ENCODE data around the gene SLC25A44. TPM values are rescaled to one million over a fixed set of nuclear protein-coding genes. Genes with fewer than 3 reads are reported as not detected.

Gene SLC25A44
- total RNA-seq, 2 donors from 2014 or later: 10.7 to 23.7 TPM

- DNase-seq (ENCODE audit: low spot score): no peak
- no peak for ATAC-seq (ENCODE audit: insufficient number of reproducible peaks, low FRiP score, low read depth)
- H3K36me3 ChIP-seq: peaks cover 66% of the 10 kb centered on the region
- no peaks in the 10 kb centered on the region for H3K4me1 ChIP-seq (ENCODE audit: control insufficient read depth in 1 of 2, low read depth in 2 of 2)
- H3K27me3 ChIP-seq (replicated peaks; ENCODE audit: insufficient read depth): no peaks in the 10 kb centered on the region
- H3K4me3 ChIP-seq: no peak overlapping the region
- no peak for TF ChIP-seq CTCF (IDR thresholded peaks at IDR 0.05)
- no peak overlapping the region for H3K27ac ChIP-seq
- no peaks in the 10 kb centered on the region for H3K9me3 ChIP-seq
Observed at GRCh38 chr1:156253634-156254033, 59.7 kb downstream of the SLC25A44 start.

DNA sequence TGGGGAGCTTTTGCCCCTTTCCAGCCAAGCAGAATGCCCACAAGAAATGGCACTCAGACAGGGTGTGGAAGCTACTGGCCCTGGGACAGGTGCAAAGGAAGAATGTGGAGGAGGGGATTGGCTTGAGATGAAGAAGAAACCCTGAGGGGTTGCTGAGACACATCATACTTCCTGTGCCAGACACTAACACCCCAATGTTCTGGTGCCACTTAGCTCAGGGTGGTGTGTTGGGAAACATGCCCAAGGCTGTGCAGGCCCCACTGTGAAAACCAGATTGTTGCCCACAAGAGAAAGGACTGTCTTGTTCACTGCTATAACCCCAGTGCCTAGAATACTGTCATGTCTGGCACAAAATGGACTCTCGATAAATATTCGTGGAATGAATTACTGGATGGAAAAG is 63.8 kb downstream of the SLC25A44 start:
- Histone ChIP-seq H3K36me3 (peaks cover 75% of the 10 kb centered on the region), H3K27ac (no peak overlapping the region), H3K27me3 (replicated peaks; ENCODE audit: insufficient read depth) (no peaks in the 10 kb centered on the region), H3K4me3 (no peak overlapping the region), H3K4me1 (ENCODE audit: control insufficient read depth in 1 of 2, low read depth in 2 of 2) (no peaks in the 10 kb centered on the region), H3K9me3 (no peaks in the 10 kb centered on the region)
- ATAC-seq (ENCODE audit: insufficient number of reproducible peaks, low FRiP score, low read depth) (no peak), DNase-seq (ENCODE audit: low spot score) (no peak)
- no peak for TF ChIP-seq CTCF (IDR thresholded peaks at IDR 0.05)

DNA sequence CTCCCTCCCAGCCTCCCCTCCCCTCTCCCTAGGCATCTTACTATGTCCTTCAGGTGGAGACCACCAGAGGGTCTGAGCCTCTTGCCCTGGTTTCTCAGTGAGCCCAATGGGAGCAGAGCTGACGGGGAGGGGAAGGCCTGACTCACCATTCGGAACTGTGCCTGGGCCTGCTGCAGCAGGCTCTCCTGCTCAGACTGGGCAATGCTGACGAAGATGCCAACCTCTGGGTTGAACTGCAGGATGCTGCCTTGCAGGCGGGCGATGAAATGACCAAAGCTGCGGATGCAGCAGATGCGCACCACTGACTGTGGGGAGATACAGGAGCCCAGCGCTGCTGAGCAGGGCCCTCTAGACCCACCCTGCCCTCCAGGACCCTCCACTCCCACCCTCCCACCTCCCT is 65.0 kb downstream of the SLC25A44 start:
- ATAC-seq (ENCODE audit: insufficient number of reproducible peaks, low FRiP score, low read depth) (no peak), DNase-seq (ENCODE audit: low spot score) (no peak)
- Histone ChIP-seq H3K27ac (no peak overlapping the region), H3K4me1 (ENCODE audit: control insufficient read depth in 1 of 2, low read depth in 2 of 2) (no peaks in the 10 kb centered on the region), H3K4me3 (no peak overlapping the region), H3K36me3 (peaks cover 75% of the 10 kb centered on the region), H3K27me3 (replicated peaks; ENCODE audit: insufficient read depth) (no peaks in the 10 kb centered on the region), H3K9me3 (no peaks in the 10 kb centered on the region)
- TF ChIP-seq CTCF (IDR thresholded peaks at IDR 0.05): no peak

- Histone ChIP-seq H3K36me3 (peaks cover 68% of the 10 kb centered on the region), H3K27me3 (replicated peaks; ENCODE audit: insufficient read depth) (no peaks in the 10 kb centered on the region), H3K4me3 (no peak overlapping the region), H3K9me3 (no peaks in the 10 kb centered on the region), H3K27ac (no peak overlapping the region), H3K4me1 (ENCODE audit: control insufficient read depth in 1 of 2, low read depth in 2 of 2) (no peaks in the 10 kb centered on the region)
- DNase-seq (ENCODE audit: low spot score): no peak
- TF ChIP-seq CTCF (IDR thresholded peaks at IDR 0.05): no peak
- ATAC-seq (ENCODE audit: insufficient number of reproducible peaks, low FRiP score, low read depth): no peak
Observed at GRCh38 chr1:156259805-156260204, 65.9 kb downstream of the SLC25A44 start.

DNA sequence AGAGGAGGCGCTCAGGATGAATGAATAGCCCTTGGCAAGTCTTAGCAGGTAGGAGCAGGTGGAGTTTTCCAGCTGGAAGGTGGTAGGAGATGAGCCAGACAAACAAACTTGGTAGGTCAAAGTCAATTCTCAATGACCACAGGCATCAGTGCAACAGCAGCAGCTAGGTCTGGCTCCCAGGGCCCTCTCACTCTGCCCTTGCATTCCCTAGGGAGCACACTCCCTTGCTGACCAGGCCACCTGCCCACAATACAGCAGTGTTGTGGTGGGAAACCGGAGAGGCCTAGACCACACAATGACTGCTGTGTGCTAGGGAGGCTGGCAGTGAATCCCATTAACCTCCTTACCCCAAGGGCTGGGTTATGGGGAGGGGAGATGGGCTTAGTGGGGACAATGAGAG is 67.0 kb downstream of the SLC25A44 start:
- DNase-seq (ENCODE audit: low spot score) (no peak), ATAC-seq (ENCODE audit: insufficient number of reproducible peaks, low FRiP score, low read depth) (no peak)
- no peaks in the 10 kb centered on the region for H3K4me1 ChIP-seq (ENCODE audit: control insufficient read depth in 1 of 2, low read depth in 2 of 2)
- no peak overlapping the region for H3K27ac ChIP-seq
- TF ChIP-seq CTCF (IDR thresholded peaks at IDR 0.05): no peak
- no peak overlapping the region for H3K4me3 ChIP-seq
- H3K36me3 ChIP-seq: peaks cover 78% of the 10 kb centered on the region
- no peaks in the 10 kb centered on the region for H3K9me3 ChIP-seq
- H3K27me3 ChIP-seq (replicated peaks; ENCODE audit: insufficient read depth): no peaks in the 10 kb centered on the region

Other genes starting within 250 kb of the SLC25A44 start
- gene ARHGEF2, start 215.6 kb upstream of the SLC25A44 start, total RNA-seq: 100 to 1,000 TPM; 162 to 166 TPM
- 100 to 1,000 TPM; 132 to 241 TPM for gene SSR2, start 173.2 kb upstream of the SLC25A44 start, total RNA-seq
- 10 to 100 TPM; 21.7 to 36.7 TPM for gene UBQLN4, start 140.3 kb upstream of the SLC25A44 start, total RNA-seq
- gene LAMTOR2, start 139.3 kb upstream of the SLC25A44 start, total RNA-seq: 10 to 100 TPM; 26.4 to 37.0 TPM
- gene RAB25, start 132.9 kb upstream of the SLC25A44 start, total RNA-seq: not detected
- under 1 TPM in 1 of 2 donors, not detected in 1; 0.42 TPM for gene MEX3A, start 111.6 kb upstream of the SLC25A44 start, total RNA-seq
- 100 to 1,000 TPM; 740 to 804 TPM for gene LMNA, start 79.4 kb upstream of the SLC25A44 start, total RNA-seq
- 10 to 100 TPM; 12.7 to 15.8 TPM for gene SEMA4A, start 40.5 kb upstream of the SLC25A44 start, total RNA-seq
- gene PMF1, start 18.9 kb downstream of the SLC25A44 start, total RNA-seq: 10 to 100 TPM; 26.4 to 33.2 TPM
- gene BGLAP, start 48.1 kb downstream of the SLC25A44 start, total RNA-seq: not detected
- gene PAQR6, start 54.0 kb downstream of the SLC25A44 start, total RNA-seq: 1 to 10 TPM in 1 of 2 donors, under 1 TPM in 1; 0.27 to 2.5 TPM
- gene SMG5, start 88.7 kb downstream of the SLC25A44 start, total RNA-seq: 10 to 100 TPM; 57.8 to 72.7 TPM
- gene TMEM79, start 90.2 kb downstream of the SLC25A44 start, total RNA-seq: 1 to 10 TPM in 1 of 2 donors, under 1 TPM in 1; 0.56 to 5.0 TPM
- gene GLMP, start 101.6 kb downstream of the SLC25A44 start, total RNA-seq: 10 to 100 TPM; 27.7 to 60.1 TPM
- gene VHLL, start 105.2 kb downstream of the SLC25A44 start, total RNA-seq: not detected
- gene CCT3, start 144.2 kb downstream of the SLC25A44 start, total RNA-seq: 100 to 1,000 TPM; 104 to 106 TPM
- not detected for gene TSACC, start 144.4 kb downstream of the SLC25A44 start, total RNA-seq
- gene RHBG, start 175.1 kb downstream of the SLC25A44 start, total RNA-seq: not detected

Measured in thoracic aorta (tissue), 2 donors.